Measurements from ENCODE around the gene BRCA1.
A peak's percentile ranks its signal among the peaks of the same experiment; 100 is the strongest.
"Not testable (repeated sequence)": the region's sequence is repeated elsewhere in the genome, so short reads cannot be mapped to it uniquely, and the experiment has no call there.

Gene BRCA1

DNA sequence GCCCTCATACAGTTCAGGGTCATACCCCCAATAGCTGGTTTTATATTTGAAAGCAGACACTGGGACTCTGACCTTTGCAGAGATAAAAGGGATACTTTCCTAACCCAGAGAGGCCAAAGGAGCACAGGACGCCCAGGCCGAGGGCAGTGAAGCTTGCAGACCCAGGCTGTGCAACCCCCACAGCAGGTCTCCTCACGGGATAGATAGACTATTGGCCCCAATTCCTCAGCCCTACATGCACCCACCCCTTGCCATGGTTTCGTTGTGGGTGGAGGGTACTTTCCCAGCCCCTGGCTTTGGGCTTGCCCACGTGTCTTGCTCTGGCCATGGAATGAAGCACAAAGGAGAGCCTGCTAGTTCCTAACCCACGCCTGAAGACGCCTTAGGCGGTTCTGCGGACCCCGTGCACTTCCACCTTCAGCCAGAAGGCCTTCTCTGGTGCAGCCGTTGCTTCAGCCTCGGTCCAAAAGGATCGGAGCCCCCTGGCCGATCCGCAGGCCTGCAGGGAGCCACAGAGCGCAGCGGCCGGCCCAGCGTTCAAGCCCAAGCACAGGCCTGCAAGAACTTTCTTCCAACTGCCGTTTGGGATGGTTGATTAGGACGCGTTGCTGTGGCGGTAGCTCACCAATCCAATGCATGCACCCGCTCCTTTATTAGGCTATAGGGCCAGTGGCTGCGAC lies 9.8 kb upstream of the BRCA1 start:
- DNase-seq: no peak

DNA sequence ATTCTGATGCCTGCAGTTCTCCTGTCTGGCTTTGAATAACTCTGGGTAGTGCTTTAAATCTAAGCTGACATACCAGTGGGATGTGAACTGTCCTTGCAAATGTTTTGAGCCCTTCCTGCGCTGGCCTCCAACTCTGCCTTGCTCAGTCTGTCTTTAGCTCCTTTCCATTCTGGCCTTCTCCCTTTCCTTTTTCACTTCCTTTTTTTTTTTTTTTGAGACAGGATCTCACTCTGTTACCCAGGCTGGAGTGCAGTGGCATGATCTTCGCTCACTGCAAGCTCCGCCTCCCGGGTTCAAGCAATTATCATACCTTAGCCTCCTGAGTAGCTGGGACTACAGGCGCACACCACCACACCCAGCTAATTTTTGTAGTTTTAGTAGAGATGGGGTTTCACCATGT lies 8.3 kb upstream of the BRCA1 start:
- peak in 1 of 58 donors; percentile 3 for DNase-seq

DNA sequence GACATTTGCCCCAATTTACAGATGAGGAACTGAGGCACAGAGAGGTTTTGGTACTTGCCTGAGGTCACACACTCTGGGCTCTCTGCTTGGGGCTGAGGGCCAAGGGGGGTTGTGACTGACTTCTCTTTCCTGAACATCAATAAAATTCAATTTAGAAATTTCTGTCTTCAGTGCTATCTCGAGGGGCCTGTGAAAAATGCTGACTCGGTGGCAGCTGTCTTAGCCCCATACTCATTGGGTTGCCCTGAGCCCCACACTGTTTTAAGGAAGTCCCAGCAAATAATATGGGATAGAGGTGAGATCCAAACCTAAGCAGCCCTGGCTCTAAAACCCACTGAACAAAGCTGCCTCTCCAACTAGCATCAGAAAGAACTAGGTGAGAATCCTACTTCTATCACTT lies 7.0 kb upstream of the BRCA1 start:
- no peak for DNase-seq

DNA sequence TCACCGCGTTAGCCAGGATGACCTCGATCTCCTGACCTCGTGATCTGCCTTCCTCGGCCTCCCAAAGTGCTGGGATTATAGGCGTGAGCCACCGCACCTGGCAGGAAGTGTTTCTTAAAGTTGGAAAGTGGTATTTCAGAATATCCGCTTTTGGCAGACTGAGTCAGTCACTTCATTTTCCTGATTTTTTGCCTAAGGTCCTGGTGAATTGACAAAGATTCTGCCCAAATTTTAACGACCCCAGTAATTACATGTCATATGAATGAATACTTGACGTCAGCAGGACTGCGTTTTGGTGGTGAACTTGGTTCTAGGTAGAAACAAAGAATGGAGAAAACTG lies 4.5 kb upstream of the BRCA1 start:
- DNase-seq: no peak

DNA sequence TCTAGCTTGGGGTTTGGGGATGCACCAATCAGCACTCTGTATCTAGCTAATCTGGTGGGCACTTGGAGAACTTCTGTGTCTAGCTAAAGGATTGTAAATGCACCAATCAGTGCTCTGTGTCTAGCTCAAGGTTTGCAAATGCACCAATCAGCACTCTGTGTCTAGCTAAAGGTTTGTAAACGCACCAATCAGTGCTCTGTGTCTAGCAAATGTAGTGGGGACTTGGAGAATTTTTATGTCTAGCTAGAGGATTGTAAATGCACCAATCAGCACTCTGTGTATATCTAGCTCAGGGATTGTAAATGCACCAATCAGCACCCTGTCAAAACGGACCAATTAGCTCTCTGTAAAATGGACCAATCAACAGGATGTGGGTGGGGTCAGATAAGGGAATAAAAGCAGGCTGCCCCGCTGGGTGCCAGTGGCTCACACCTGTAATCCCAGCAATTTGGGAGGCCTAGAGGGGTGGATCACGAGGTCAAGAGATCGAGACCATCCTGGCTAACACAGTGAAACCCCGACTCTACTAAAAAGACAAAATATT lies 2.2 kb upstream of the BRCA1 start:
- not testable (repeated sequence) for DNase-seq

DNA sequence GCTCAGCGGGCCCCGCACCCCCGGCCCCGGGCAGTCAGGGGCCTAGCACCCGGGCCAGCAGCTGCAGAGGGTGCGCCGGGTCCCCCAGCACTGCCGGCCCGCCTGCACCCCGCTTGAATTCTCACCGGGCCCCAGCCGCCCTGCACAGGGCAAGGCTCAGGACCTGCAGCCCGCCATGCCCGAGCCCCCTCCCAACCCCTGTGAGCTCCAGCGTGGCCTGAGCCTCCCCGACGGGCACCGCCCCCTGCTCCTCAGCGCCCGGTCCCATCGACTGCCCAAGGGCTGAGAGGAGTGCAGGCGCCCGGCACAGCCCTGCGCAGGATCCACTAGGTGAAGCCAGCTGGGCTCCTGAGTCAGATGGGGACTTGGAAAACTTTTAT lies 1.7 kb upstream of the BRCA1 start:
- no peak for DNase-seq

DNA sequence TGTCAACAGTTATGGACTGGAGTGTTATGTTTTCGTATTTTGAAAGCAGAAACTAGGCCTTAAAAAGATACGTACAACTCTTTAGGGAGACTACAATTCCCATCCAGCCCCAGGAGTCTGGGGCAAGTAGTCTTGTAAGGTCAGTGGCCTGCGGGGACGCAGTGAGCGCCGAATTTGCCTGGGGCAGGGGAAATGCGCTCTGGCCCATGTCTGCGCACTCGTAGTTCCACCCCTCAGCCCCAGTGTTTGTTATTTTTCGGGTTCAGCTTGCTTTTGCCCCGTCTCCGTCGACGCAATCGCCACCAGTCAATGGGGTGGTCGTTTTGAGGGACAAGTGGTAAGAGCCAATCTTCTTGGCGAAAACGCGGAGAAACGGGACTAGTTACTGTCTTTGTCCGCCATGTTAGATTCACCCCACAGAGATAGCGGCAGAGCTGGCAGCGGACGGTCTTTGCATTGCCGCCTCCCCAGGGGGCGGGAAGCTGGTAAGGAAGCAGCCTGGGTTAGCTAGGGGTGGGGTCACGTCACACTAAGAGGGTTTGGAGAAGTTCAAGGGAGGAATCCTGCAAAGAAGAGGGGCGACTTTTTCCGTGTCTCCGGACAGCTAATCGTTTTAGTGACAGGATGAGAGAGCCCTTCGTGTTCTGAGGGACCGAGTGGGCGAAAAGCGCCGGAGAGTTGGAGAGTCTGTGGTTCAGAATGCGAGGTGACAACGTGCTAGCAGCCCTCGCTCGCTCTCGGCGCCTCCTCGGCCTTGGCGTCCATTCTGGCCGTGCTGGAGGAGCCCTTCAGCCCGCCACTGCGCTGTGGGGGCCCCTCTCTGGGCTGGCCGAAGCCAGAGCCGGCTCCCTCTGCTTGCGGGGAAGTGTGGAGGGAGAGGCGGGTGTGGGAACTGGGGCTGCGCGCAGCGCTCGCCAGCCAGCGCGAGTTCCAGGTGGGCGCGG lies 1.1 kb upstream of the BRCA1 start:
- DNase-seq: peak in 1 of 58 donors; percentile 8

DNA sequence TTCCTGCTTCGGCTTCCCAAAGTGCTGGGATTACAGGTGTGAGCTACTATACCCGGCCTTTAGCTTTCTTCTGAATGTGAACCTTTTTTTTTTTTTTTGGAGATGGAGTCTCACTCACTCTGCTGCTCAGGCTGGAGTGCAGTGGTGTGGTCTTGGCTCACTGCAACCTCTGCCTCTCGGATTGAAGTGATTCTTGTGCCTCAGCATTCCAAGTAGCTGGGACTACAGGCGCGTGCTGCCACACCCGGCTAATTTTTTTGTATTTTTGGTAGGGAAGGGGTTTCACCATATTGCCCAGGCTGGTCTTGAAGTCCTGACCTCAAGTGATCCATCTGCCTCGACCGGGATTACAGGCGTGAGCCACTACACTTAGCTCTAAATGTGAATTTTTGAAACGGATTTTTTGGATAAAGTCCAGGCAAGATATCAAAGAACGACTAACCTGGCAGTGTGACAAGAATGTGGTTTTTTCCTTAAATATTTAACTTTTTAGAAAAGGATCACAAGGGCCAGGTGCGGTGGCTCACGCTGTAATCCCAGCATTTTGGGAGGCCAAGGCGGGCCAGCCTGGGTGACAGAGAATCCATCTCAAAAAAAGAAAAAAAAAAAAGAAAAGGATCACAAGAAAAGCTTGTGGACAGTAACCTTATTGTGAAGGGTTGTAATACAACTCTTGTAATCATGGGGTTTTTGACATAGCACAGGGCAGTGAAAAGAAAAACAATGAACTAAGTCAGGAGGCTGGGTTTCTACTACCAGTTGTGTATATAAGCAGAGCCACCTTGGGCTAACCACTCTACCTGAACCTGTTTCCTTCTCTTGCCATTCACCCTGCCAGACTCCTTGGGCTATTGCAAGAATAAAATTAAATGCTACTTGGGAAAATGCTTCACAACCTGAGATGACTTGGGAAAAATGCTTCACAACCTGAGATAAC lies 6.2 kb downstream of the BRCA1 start:
- no peak for DNase-seq

DNA sequence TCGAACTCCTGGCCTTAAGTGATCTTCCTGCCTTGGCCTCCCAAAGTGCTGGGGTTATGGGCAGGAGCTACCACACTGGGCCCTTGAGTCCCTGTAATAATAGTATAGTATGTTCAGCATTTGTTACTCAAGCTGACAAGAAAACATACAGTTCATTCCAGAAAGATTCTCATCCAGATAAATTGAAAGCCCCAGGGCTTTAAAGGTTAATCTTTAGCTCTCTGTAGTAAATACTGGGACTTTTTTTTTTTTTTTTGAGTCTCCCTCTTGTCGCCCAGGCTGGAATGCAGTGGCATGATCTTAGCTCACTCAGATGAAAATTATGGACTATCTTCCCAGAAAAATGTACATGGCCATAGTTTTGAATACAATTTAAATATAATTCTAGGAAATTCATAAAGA lies 11.0 kb downstream of the BRCA1 start:
- no peak for DNase-seq

DNA sequence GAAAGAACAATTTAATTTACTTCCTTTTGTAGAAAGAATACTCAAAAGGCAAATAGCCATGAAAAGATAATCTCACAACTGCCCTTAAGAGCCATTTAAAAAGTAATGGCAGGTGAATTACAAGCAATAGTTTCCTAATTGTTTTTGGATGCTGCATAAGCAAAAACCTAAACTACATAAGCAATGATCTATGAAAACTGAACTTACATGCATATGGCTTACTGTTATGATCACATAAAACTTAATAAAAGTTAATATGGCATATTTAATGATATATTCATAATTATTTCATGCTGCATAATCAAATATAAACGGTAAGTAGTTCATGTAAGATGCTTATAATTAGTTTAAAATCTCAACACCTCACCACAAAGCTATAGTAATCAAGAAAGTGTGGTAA lies 18.6 kb downstream of the BRCA1 start:
- DNase-seq: no peak

DNA sequence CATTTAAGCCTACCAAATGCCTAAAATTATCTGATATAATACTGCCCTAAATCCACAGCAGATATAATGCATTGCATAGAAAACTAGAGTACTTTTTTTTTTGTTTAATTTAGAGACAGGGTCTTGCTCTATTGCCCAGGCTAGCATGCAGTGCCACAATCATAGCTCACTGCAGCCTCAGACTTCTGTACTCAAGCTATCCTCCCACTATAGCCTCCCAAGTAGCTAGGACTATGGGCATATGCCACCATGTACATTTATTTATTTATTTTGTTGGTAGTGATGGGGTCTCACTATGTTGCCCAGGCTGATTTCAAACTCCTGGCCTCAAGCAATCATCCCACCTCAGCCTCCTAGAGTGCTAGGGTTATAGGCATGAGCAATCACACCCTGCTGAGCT lies 20.0 kb downstream of the BRCA1 start:
- no peak for DNase-seq

DNA sequence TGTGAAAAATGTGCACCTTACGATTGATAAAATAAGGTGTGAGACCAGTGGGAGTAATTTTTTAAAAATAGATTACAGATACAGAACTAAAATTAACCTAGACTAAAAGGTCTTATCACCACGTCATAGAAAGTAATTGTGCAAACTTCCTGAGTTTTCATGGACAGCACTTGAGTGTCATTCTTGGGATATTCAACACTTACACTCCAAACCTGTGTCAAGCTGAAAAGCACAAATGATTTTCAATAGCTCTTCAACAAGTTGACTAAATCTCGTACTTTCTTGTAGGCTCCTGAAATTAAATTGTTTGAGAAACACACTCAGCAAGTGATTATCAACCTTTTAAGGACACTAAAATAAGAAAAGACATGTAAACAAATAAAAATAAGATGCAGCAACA lies 20.5 kb downstream of the BRCA1 start:
- no peak for DNase-seq

DNA sequence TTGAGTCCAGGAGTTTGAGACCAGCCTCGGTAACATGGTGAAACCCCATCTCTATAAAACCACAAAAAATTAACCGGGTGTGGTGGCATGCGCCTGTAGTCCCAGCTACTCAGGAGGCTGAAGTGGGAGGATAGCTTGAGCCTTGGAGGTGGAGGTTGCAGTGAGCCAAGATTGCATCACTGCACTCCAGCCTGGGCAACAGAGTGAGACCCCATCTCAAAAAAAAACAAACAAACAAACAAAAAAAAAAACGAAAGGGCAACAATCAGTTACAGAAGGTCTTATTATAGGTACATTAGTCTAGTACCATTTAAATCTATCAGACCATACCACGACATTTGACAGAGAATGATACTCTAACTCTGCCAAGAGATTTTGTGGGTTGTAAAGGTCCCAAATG lies 29.8 kb downstream of the BRCA1 start:
- DNase-seq: not testable (repeated sequence)

DNA sequence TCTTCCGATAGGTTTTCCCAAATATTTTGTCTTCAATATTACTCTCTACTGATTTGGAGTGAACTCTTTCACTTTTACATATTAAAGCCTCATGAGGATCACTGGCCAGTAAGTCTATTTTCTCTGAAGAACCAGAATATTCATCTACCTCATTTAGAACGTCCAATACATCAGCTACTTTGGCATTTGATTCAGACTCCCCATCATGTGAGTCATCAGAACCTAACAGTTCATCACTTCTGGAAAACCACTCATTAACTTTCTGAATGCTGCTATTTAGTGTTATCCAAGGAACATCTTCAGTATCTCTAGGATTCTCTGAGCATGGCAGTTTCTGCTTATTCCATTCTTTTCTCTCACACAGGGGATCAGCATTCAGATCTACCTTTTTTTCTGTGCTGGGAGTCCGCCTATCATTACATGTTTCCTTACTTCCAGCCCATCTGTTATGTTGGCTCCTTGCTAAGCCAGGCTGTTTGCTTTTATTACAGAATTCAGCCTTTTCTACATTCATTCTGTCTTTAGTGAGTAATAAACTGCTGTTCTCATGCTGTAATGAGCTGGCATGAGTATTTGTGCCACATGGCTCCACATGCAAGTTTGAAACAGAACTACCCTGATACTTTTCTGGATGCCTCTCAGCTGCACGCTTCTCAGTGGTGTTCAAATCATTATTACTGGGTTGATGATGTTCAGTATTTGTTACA lies 30.9 kb downstream of the BRCA1 start:
- peak in 10 of 58 donors; percentile 2 to 30 (median 7) for DNase-seq

DNA sequence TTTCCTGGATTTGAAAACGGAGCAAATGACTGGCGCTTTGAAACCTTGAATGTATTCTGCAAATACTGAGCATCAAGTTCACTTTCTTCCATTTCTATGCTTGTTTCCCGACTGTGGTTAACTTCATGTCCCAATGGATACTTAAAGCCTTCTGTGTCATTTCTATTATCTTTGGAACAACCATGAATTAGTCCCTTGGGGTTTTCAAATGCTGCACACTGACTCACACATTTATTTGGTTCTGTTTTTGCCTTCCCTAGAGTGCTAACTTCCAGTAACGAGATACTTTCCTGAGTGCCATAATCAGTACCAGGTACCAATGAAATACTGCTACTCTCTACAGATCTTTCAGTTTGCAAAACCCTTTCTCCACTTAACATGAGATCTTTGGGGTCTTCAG lies 32.3 kb downstream of the BRCA1 start:
- DNase-seq: no peak

DNA sequence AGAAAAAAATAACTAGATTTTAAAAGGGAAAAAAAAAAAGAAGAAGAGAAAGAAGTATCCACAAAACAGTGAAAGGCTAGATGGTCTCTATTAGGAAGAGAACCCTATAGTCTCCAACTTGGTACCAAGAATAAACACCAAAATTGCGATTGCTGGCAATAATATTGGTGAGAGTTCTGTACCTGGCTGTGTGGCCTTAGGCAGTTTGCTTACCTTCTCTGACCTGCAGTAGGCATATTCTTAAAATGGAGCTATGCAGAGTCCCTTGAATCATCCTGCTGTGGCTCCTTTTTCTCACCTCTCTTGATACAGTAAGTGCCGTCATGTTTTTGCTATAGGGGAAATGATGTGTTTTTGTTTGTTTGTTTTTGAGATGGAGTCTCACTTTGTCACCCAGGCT lies 35.1 kb downstream of the BRCA1 start:
- no peak for DNase-seq

DNA sequence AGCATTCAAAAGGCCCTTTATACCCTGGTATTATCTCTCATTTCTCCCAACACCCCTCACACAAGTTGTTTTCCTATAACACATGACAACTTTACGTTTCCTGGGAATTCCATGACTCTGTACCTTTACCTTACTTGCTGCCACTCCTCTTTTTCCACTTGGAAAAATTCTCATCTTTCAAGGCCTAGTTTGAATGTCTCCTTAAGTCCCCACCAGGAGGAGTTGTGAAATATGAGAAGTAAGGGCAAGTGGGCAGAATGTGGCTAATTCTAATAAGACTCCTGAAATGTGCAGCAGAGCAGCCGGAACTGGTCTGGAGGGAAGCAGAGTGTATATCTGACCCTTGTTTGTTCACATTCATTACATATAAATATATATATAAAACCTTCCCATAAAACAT lies 39.7 kb downstream of the BRCA1 start:
- no peak for DNase-seq

DNA sequence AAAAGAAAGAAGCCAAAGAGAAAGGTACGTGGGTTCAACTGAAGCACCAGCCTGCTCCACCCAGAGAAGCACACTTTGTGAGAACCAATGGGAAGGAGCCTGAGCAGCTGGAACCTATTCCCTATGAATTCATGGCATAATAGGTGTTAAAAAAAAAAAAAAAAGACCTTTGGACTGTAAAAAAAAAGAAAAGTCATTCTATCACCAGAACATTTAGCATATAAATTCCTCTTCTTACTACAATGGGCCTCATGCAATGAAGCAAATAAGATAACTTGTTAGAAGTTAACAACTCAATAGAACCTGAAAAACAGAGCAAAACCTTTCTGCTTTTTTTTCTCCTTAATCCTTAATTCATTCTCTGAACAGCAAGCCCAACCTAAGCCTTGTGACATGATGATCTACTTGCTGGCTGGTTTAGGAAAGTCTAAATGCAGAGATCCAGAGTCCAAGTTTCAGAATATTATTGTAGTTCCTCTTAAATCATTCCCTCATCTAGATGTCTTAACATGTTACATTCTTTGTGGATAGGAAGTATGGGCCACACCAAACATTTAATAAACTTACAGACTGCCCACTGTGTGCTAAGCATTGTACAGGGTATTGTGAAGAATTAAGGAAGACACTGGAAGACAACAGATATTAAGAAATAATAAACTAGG lies 45.4 kb downstream of the BRCA1 start:
- no peak for DNase-seq

DNA sequence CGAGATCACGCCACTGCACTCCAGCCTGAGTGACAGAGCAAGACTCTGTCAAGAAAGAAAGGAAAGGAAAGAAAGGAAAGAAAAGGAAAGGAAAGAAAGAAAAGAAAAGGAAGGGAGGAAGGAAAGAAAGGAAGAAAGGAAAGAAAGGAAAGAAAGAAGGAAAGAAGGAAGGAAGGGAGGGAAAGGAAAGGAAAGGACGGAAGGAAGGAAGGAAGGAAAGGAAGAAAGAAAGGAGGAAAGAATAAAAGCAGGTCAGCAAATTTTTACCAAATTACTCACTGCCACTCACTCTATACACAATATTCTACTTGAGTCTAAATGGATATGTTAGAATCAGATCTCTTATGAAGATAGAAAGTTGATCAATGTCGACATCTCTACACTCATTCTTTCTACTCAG lies 50.3 kb downstream of the BRCA1 start:
- no peak for DNase-seq

DNA sequence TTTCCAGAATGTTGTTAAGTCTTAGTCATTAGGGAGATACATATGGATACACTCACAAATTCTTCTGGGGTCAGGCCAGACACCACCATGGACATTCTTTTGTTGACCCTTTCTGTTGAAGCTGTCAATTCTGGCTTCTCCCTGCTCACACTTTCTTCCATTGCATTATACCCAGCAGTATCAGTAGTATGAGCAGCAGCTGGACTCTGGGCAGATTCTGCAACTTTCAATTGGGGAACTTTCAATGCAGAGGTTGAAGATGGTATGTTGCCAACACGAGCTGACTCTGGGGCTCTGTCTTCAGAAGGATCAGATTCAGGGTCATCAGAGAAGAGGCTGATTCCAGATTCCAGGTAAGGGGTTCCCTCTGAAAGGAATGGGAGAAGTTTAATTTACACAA lies 54.3 kb downstream of the BRCA1 start:
- no peak for DNase-seq

Data from anterior cingulate cortex (tissue), 58 donors.